Endothelial cell of umbilical vein (primary cell): ENCODE measurements around the gene LONP2. TPM values are rescaled to one million over a fixed set of nuclear protein-coding genes. Genes with fewer than 3 reads are reported as not detected.

Source experiments
- BruUV-seq: library from RNA; stranded (reverse); fragments of 400-500 nt; replicated peaks from 2 replicates; lab custom pipeline; 2021; lab: Mats Ljungman, UMichigan
- CTCF ChIA-PET: fragments of 300-600, 350-600 bp; sonication (Branson Sonifier 250); formaldehyde crosslinking; loops from one replicate; lab custom pipeline; 2021; ENCODE audit warnings: antibody characterized with exemption, inconsistent platforms; lab: Charles Lee
- POLR2A ChIA-PET: fragments of 300-600, 350-600 bp; sonication (Branson Sonifier 250); formaldehyde crosslinking; loops from one replicate; lab custom pipeline; 2021; ENCODE audit warnings: antibody characterized with exemption, inconsistent platforms; lab: Charles Lee
- DNase-seq: peaks from one replicate; pipeline ENCODE4 v3.0.0-alpha.2; 2011; ENCODE audit warnings: low read depth, low spot score
- FAIRE-seq: peaks from 2 replicates; lab custom pipeline; 2011; peaks lifted over from hg19 to GRCh38; lab: Jason Lieb, UNC
- H2AFZ ChIP-seq: 2 replicates; pipeline ENCODE4 v1.6.0; 2012; ENCODE audit warnings: low read depth, low read length, control low read depth, inconsistent platforms
- H3K27ac ChIP-seq: 2 replicates; pipeline ENCODE4 v1.5.1; 2011; ENCODE audit warnings: low read depth, mild to moderate bottlenecking, control low read depth, low read length, moderate library complexity; ENCODE audit not compliant: insufficient read depth
- H3K27me3 ChIP-seq, 2 experiments: 2 replicates each; pipeline versions ENCODE4 v1.6.0 to v1.6.1; 2011; ENCODE audit warnings: low read length in 2 of 2, mixed read lengths in 1 of 2; ENCODE audit not compliant: control insufficient read depth in 2 of 2, insufficient read depth in 2 of 2
- H3K36me3 ChIP-seq, 2 experiments: 2 replicates in 1 of 2; 3 replicates in 1 of 2; pipeline ENCODE4 v1.5.1; 2011; ENCODE audit warnings: low read length in 2 of 2, mild to moderate bottlenecking in 1 of 2, moderate library complexity in 1 of 2; ENCODE audit not compliant: control insufficient read depth in 2 of 2, insufficient read depth in 2 of 2; ENCODE audit errors: extremely low read depth in 1 of 2
- H3K4me1 ChIP-seq: 3 replicates; pipeline ENCODE4 v1.5.1; 2011; ENCODE audit warnings: mild to moderate bottlenecking, low read length; ENCODE audit not compliant: control insufficient read depth, insufficient read depth; ENCODE audit errors: extremely low read depth
- H3K4me2 ChIP-seq: 2 replicates; pipeline ENCODE4 v1.6.1; 2011; ENCODE audit warnings: low read length, control low read depth, mixed read lengths; ENCODE audit not compliant: insufficient read depth
- H3K4me3 ChIP-seq, 3 experiments: fragments of 200-600 bp in 1 of 3; sonication (generic), shearing (Covaris generic) in 1 of 3; replicated peaks in 1 of 3; 2 replicates each; pipeline ENCODE4 v1.5.1; 2011 to 2016; ENCODE audit warnings: control low read depth in 3 of 3, low read length in 3 of 3, mild to moderate bottlenecking in 2 of 3, inconsistent platforms in 1 of 3, low read depth in 1 of 3, moderate library complexity in 1 of 3; ENCODE audit not compliant: insufficient read depth in 1 of 3
- H3K79me2 ChIP-seq: 2 replicates; pipeline ENCODE4 v1.6.0; 2012; ENCODE audit warnings: low read length, inconsistent platforms; ENCODE audit not compliant: control insufficient read depth, insufficient read depth
- H3K9ac ChIP-seq: replicated peaks from 2 replicates; pipeline ENCODE3; 2011; ENCODE audit warnings: low read length, control low read depth; ENCODE audit not compliant: insufficient read depth; ENCODE audit errors: extremely low read depth
- H3K9me1 ChIP-seq: replicated peaks from 3 replicates; pipeline ENCODE4 v1.6.0; 2011; ENCODE audit warnings: mild to moderate bottlenecking, low read length; ENCODE audit not compliant: control insufficient read depth, insufficient read depth; ENCODE audit errors: extremely low read depth
- H3K9me3 ChIP-seq: replicated peaks from 2 replicates; pipeline ENCODE4 v1.5.1; 2012; ENCODE audit warnings: low read length, inconsistent platforms; ENCODE audit not compliant: control insufficient read depth, insufficient read depth
- H4K20me1 ChIP-seq: replicated peaks from 2 replicates; pipeline ENCODE3; 2011; ENCODE audit warnings: mild to moderate bottlenecking, low read length; ENCODE audit not compliant: control insufficient read depth, insufficient read depth; ENCODE audit errors: extremely low read depth
- CTCF ChIP-seq, 2 donors: IDR thresholded peaks; 1 replicate in 1 of 2; 2 replicates in 1 of 2; pipeline ENCODE4 v1.5.1; 2011; ENCODE audit warnings: low read length in 2 of 2, mild to moderate bottlenecking in 2 of 2, moderate library complexity in 2 of 2, control low read depth in 1 of 2, inconsistent platforms in 1 of 2, low read depth in 1 of 2; ENCODE audit not compliant: insufficient read depth in 1 of 2; ENCODE audit errors: extremely low read depth in 1 of 2
- EZH2 ChIP-seq: IDR thresholded peaks from 2 replicates; pipeline ENCODE4 v1.6.1; 2012; ENCODE audit warnings: borderline replicate concordance, low read depth, mild to moderate bottlenecking, moderate library complexity, low read length, inconsistent platforms; ENCODE audit not compliant: severe bottlenecking
- FOS ChIP-seq: IDR thresholded peaks from 2 replicates; pipeline ENCODE4 v1.6.1; 2011; ENCODE audit warnings: mild to moderate bottlenecking, low read length, moderate library complexity, borderline replicate concordance; ENCODE audit not compliant: insufficient read depth
- GATA2 ChIP-seq: IDR thresholded peaks from 2 replicates; pipeline ENCODE4 v1.7.0; 2011; ENCODE audit warnings: low read depth, mild to moderate bottlenecking, moderate library complexity, mixed read lengths, low read length; ENCODE audit not compliant: insufficient read length, insufficient read depth
- JUN ChIP-seq: IDR thresholded peaks from 2 replicates; pipeline ENCODE4 v1.6.1; 2011; ENCODE audit warnings: borderline replicate concordance, low read depth; ENCODE audit not compliant: insufficient read length, insufficient read depth
- MAX ChIP-seq: IDR thresholded peaks from 2 replicates; pipeline ENCODE4 v1.6.1; 2011; ENCODE audit not compliant: insufficient read depth, insufficient read length
- MYC ChIP-seq: IDR thresholded peaks from one replicate; pipeline ENCODE4 v1.6.1; 2011; ENCODE audit warnings: mild to moderate bottlenecking, low read depth, low read length
- POLR2A ChIP-seq: IDR thresholded peaks from 2 replicates; pipeline ENCODE4 v1.6.1; 2012; ENCODE audit warnings: low read depth, mild to moderate bottlenecking, control low read depth, low read length
- POLR2AphosphoS5 ChIP-seq: IDR thresholded peaks from 2 replicates; pipeline ENCODE4 v1.6.1; 2012; ENCODE audit warnings: low read depth, mild to moderate bottlenecking, control low read depth, low read length, moderate library complexity; ENCODE audit not compliant: insufficient read depth
- dilution Hi-C: fragments of 300-500 bp; cut with MboI; formaldehyde crosslinking; loops from one replicate; pipeline ENCODE4 v1.15.0; 2019; ENCODE audit warnings: low sequenced_read_pairs; ENCODE audit not compliant: extremely low pct_ligation_motif_present
- intact Hi-C: fragments of 100-400 bp; cut with micrococcal nuclease; formaldehyde crosslinking; loops from one replicate; pipeline ENCODE4 v1.10.0; 2022
- polyA plus RNA-seq, 4 experiments: library from polyadenylated mRNA; depleted of rRNA in 3 of 4; stranded (reverse) in 3 of 4; unstranded in 1 of 4; fragments of >200 nt; gene quantifications; 2 replicates each; pipeline versions ENCODE4 v1.2.1 to v1.2.3, GENCODE V29; 2011 to 2012; ENCODE audit warnings: missing spikeins in 1 of 4
- total RNA-seq: library from RNA; stranded (reverse); gene quantifications from 2 replicates; pipeline ENCODE4 v1.2.3, GENCODE V29; 2021

Gene LONP2
- total and polyA plus RNA-seq, 2 donors (not counting 3 experiments of a cell fraction or from before 2014, with no cell fraction given) = 13.5 to 38.4 TPM

GRCh38 chr16:48215738-48216137 lies 28.4 kb upstream of the LONP2 start:
- no peaks in the 10 kb centered on the region for H3K9me1 ChIP-seq
- H3K79me2 ChIP-seq = no peaks in the 10 kb centered on the region
- intact Hi-C loops (no loop called here), dilution Hi-C loops (no loop called here)
- DNase-seq = no peak
- no TSS peak for BruUV-seq
- POLR2A ChIA-PET = no interaction called here
- no peak overlapping the region for H2AFZ ChIP-seq
- no peaks in the 10 kb centered on the region for H3K9me3 ChIP-seq
- CTCF ChIA-PET = no interaction called here
- H4K20me1 ChIP-seq = no peaks in the 10 kb centered on the region
- TF ChIP-seq POLR2A = no peak
- no peak for TF ChIP-seq MYC
- TF ChIP-seq FOS = no peak
- TF ChIP-seq GATA2 = no peak
- TF ChIP-seq POLR2AphosphoS5 = no peak
- no peak for TF ChIP-seq EZH2
- no peaks in the 10 kb centered on the region for H3K4me1 ChIP-seq
- H3K4me3 ChIP-seq = no peak overlapping the region
- FAIRE-seq = no peak
- H3K27ac ChIP-seq = no peak overlapping the region
- H3K27me3 ChIP-seq = peaks cover 0 to 2% of the 10 kb centered on the region in 2 experiments
- H3K4me2 ChIP-seq = no peak overlapping the region
- no peak overlapping the region for H3K9ac ChIP-seq
- H3K36me3 ChIP-seq = no peaks in the 10 kb centered on the region

- dilution Hi-C loops = no loop called here
- CTCF ChIA-PET = no interaction called here
- Histone ChIP-seq H3K9me3 (no peaks in the 10 kb centered on the region), H4K20me1 (no peaks in the 10 kb centered on the region), H3K9me1 (no peaks in the 10 kb centered on the region), H3K4me3 (no peak overlapping the region), H3K9ac (no peak overlapping the region), H3K4me2 (no peak overlapping the region), H3K27ac (no peak overlapping the region), H3K27me3 (peaks cover 0 to 2% of the 10 kb centered on the region in 2 experiments), H3K36me3 (no peaks in the 10 kb centered on the region), H3K79me2 (no peaks in the 10 kb centered on the region), H2AFZ (no peak overlapping the region), H3K4me1 (no peaks in the 10 kb centered on the region)
- no TSS peak for BruUV-seq
- TF ChIP-seq POLR2A (no peak), FOS (no peak), GATA2 (no peak), EZH2 (no peak), JUN (no peak), POLR2AphosphoS5 (no peak), MYC (no peak), CTCF (IDR thresholded peaks at IDR 0.05; ENCODE audit: extremely low read depth in 1 of 2, insufficient read depth in 1 of 2, low read depth in 1 of 2, low read length in 2 of 2) (no peak), MAX (no peak)
- no peak for FAIRE-seq
- POLR2A ChIA-PET = no interaction called here
- no peak for DNase-seq
- intact Hi-C loops = no loop called here
Observed at GRCh38 chr16:48217708-48218107, 26.4 kb upstream of the LONP2 start.
